Suprapubic skin (tissue), 4 donors: Measurements from ENCODE around the gene TMEM147.

Experiments used
- CTCF ChIP-seq, 2 donors: fragments of 200-600 bp in 1 of 2; fragments of 450-650 bp in 1 of 2; sonication (generic) in 1 of 2; IDR thresholded peaks; one replicate each; pipeline ENCODE4 v1.5.1; 2016 to 2019; ENCODE audit warnings: antibody characterized with exemption in 2 of 2, mild to moderate bottlenecking in 1 of 2, moderate library complexity in 1 of 2
- POLR2A ChIP-seq, 2 donors: fragments of 450-650 bp; IDR thresholded peaks; one replicate each; pipeline ENCODE4 v1.6.1; 2017; ENCODE audit warnings: antibody characterized with exemption in 2 of 2, mild to moderate bottlenecking in 2 of 2, moderate library complexity in 2 of 2
- POLR2AphosphoS5 ChIP-seq, 3 donors: sonication (generic); formaldehyde crosslinking; IDR thresholded peaks; one replicate each; pipeline ENCODE4 v1.6.1; 2017; ENCODE audit warnings: antibody characterized with exemption in 3 of 3

- TF ChIP-seq CTCF (IDR thresholded peaks at IDR 0.05) (no peak), POLR2AphosphoS5 (IDR thresholded peaks at IDR 0.05) (no peak), POLR2A (IDR thresholded peaks at IDR 0.05) (no peak)
Observed at GRCh38 chr19:35517342-35517741, 28.1 kb upstream of the TMEM147 start.
